ENCODE results near the gene FLT3.

FLT3 gene

DNA sequence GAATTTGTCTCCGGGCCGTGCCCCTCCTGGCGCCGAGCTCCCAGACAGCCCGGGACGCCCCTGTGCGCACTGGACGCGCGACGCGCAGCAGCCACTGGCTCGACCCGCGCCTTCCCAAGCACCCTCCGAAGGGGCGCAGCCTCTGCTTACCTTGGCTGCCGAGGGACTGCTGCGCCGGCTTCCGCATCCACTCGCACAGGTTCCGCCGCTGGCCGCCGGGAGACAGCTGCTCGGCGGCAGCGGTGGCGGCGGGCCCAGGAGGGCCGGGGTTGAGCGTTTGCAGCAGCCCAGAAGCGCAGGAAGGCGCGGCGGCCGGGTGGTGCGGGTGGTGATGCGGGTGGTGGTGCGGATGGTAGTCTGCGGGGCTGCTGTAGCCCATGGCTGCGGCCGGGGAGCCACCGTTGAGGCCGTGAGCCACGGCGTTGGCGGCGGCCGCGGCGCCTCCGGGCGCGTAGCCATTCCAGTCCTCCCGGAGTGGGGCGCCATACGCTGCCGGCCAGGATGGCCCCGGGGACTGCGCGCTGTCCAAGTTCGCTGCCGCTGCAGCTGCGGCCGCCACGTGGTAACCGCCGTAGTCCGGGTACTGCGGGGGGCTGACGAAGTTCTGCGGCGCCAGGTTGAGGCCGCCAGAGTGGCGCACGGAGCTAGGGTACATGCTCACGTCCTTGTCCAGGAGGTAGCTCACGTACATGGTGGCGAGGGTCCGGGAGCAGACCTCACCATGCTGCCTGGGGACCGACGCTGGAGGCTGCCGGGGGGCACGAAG is 131.9 kb downstream of the FLT3 start:
- Histone ChIP-seq H3K27me3 (replicated peaks; ENCODE audit: control insufficient read depth, insufficient read depth, low read length) (peaks cover 2% of the 10 kb centered on the region; the same call in 1 of the 2 replicates), H3K4me3 (replicated peaks; ENCODE audit: low read depth, low read length) (no peak overlapping the region)
- no peak for DNase-seq (ENCODE audit: extremely low read depth, insufficient read length)

DNA sequence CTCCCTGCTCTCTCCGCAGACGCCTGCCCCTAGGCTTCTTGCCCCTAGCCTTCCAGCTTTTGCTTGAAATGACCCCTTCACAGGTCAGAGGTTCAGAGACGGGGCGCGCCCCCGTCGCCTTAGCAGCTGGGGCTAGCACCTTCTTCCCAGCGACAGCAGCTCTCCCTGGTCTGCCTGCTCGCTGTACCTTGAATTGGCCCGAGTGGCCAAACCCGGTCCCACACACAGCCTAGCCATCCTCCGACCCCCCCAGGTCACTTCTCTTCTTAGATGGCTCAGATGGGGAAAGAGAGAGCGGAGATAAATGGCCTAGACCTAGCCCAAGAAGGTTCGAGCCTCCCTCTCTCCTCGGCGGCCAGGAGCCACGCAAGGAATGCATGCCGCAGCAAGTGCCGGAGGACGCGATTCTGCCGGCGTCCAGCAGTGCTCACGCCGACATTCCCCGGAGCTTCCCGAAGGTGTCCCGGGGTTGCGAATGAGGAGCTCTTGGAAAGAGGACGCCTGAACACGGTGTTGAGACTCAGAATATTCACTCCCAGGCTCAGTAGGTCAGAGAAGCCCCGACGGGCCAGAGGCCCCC is 132.6 kb downstream of the FLT3 start:
- no peaks in the 10 kb centered on the region for H3K36me3 ChIP-seq (ENCODE audit: control insufficient read depth, insufficient read depth, low read length)
- no peak overlapping the region for H3K4me3 ChIP-seq (replicated peaks; ENCODE audit: low read depth, low read length)
- DNase-seq (ENCODE audit: extremely low read depth, insufficient read length) = no peak
- peaks cover 2% of the 10 kb centered on the region; the same call in 1 of the 2 replicates for H3K27me3 ChIP-seq (replicated peaks; ENCODE audit: control insufficient read depth, insufficient read depth, low read length)
- TF ChIP-seq CTCF (IDR thresholded peaks at IDR 0.05; ENCODE audit: insufficient read depth, low read length, poor library complexity, severe bottlenecking) = no peak

More for the DNA sequence above, 131.9 kb downstream of the FLT3 start:
- TF ChIP-seq CTCF (IDR thresholded peaks at IDR 0.05; ENCODE audit: insufficient read depth, low read length, poor library complexity, severe bottlenecking) = no peak
- no peaks in the 10 kb centered on the region for H3K36me3 ChIP-seq (ENCODE audit: control insufficient read depth, insufficient read depth, low read length)

- TF ChIP-seq CTCF (IDR thresholded peaks at IDR 0.05; ENCODE audit: insufficient read depth, low read length, poor library complexity, severe bottlenecking) = no peak
- H3K4me3 ChIP-seq (replicated peaks; ENCODE audit: low read depth, low read length) = no peak overlapping the region
Measured at GRCh38 chr13:27967203-27967735, 133.1 kb downstream of the FLT3 start.

GRCh38 chr13:27966641-27967202 is 133.7 kb downstream of the FLT3 start:
- Histone ChIP-seq H3K36me3 (ENCODE audit: control insufficient read depth, insufficient read depth, low read length) (no peaks in the 10 kb centered on the region), H3K27me3 (replicated peaks; ENCODE audit: control insufficient read depth, insufficient read depth, low read length) (peaks cover 2% of the 10 kb centered on the region; the same call in 1 of the 2 replicates), H3K4me3 (replicated peaks; ENCODE audit: low read depth, low read length) (no peak overlapping the region)
- DNase-seq (ENCODE audit: extremely low read depth, insufficient read length) = no peak
- TF ChIP-seq CTCF (IDR thresholded peaks at IDR 0.05; ENCODE audit: insufficient read depth, low read length, poor library complexity, severe bottlenecking) = no peak

More at GRCh38 chr13:27967203-27967735, 133.1 kb downstream of the FLT3 start:
- Histone ChIP-seq H3K27me3 (replicated peaks; ENCODE audit: control insufficient read depth, insufficient read depth, low read length) (peaks cover 2% of the 10 kb centered on the region; the same call in 1 of the 2 replicates), H3K36me3 (ENCODE audit: control insufficient read depth, insufficient read depth, low read length) (no peaks in the 10 kb centered on the region)
- no peak for DNase-seq (ENCODE audit: extremely low read depth, insufficient read length)

DNA sequence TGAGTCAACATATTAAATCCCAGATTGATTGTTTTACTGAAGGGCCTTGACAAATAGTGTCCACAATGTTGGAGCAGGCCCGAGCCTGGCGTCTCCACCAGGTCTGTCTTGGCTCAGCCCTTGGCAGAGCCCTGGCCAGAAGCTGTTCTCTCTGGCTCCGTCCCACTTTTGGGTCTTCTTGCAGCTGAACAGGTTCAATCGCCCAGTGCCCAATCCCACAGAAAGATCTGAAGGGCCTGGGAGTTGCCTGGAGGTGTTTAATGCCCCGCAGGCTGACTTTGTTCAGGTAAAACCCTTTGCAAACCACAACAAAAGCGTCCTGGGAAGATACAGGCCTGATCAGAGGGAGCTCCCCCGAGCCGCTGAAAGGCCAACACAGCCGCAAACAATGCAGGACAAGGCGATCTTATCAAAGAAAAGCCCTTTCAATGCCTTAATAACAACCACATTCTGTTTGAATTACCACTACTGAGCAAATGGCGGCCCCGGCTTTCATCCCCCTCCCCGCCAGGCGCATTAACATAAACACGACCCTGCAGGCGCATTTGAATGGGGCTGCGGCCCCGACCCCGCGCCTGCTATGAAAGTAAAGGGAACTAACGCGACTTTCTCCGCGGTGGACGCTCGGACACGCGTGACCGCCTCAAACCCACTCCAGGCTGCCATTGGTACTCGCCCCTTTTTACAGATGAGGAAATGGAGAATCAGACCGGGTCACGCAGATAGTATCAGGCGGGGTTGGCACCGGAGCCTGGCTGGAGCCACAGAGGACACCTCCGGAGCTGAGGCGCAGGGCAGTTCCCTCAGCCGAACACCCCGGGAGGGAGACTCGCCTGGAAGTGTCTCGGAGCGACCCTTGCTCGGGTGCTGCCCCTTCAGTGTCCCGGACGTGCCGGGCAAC is 134.4 kb downstream of the FLT3 start:
- no peaks in the 10 kb centered on the region for H3K36me3 ChIP-seq (ENCODE audit: control insufficient read depth, insufficient read depth, low read length)
- TF ChIP-seq CTCF (IDR thresholded peaks at IDR 0.05; ENCODE audit: insufficient read depth, low read length, poor library complexity, severe bottlenecking) = no peak
- H3K4me3 ChIP-seq (replicated peaks; ENCODE audit: low read depth, low read length) = no peak overlapping the region
- peaks cover 2% of the 10 kb centered on the region; the same call in 1 of the 2 replicates for H3K27me3 ChIP-seq (replicated peaks; ENCODE audit: control insufficient read depth, insufficient read depth, low read length)
- no peak for DNase-seq (ENCODE audit: extremely low read depth, insufficient read length)

Measured in GM06990 (cell line).